WTC11 (cell line): ENCODE data around the gene RNF4.

ENCODE experiments used
- CTCF ChIP-seq: fragments of 200-600 bp; IDR thresholded peaks from 2 replicates; pipeline ENCODE4 v1.8.0; 2022; ENCODE audit warnings: antibody characterized with exemption
- SP1 ChIP-seq: sonication (generic); formaldehyde crosslinking; conservative IDR thresholded peaks from 2 replicates; pipeline ENCODE4 v1.8.1; 2022; ENCODE audit warnings: missing genetic modification reagents
- TEAD4 ChIP-seq: sonication (generic); formaldehyde crosslinking; IDR thresholded peaks from 2 replicates; pipeline ENCODE4 v1.8.0; 2022; ENCODE audit warnings: mild to moderate bottlenecking, missing genetic modification reagents
- ZNF281 ChIP-seq: sonication (generic); formaldehyde crosslinking; IDR thresholded peaks from 2 replicates; pipeline ENCODE4 v1.8.0; 2023; ENCODE audit warnings: mild to moderate bottlenecking, missing genetic modification reagents
- ZNF396 ChIP-seq: fragments of 250-450 bp; sonication (Bioruptor Pico); IDR thresholded peaks from 2 replicates; pipeline ENCODE4 v1.8.0; 2021; ENCODE audit warnings: mild to moderate bottlenecking, moderate library complexity, borderline replicate concordance
- ZNF512 ChIP-seq: sonication (generic); formaldehyde crosslinking; IDR thresholded peaks from 2 replicates; pipeline ENCODE4 v1.8.1; 2022; ENCODE audit warnings: missing genetic modification reagents, borderline replicate concordance

- TF ChIP-seq CTCF (no peak), TEAD4 (CRISPR knock-in tag) (no peak), SP1 (CRISPR knock-in tag) (no peak), ZNF512 (CRISPR knock-in tag) (no peak), ZNF281 (CRISPR knock-in tag) (no peak), ZNF396 (no peak)
These were observed 13.8 kb downstream of the RNF4 start for GRCh38 chr4:2482693-2483092.
